ENCODE results near the gene MYO18A. TPM values are rescaled to one million over a fixed set of nuclear protein-coding genes. Genes with fewer than 3 reads are reported as not detected.

MYO18A gene
- total and polyA plus RNA-seq, 10 of the 15 experiments (the other 5 are each of a cell fraction or from before 2014, with no cell fraction given), result 2.9 to 66.0 (median 24.5) TPM

DNA sequence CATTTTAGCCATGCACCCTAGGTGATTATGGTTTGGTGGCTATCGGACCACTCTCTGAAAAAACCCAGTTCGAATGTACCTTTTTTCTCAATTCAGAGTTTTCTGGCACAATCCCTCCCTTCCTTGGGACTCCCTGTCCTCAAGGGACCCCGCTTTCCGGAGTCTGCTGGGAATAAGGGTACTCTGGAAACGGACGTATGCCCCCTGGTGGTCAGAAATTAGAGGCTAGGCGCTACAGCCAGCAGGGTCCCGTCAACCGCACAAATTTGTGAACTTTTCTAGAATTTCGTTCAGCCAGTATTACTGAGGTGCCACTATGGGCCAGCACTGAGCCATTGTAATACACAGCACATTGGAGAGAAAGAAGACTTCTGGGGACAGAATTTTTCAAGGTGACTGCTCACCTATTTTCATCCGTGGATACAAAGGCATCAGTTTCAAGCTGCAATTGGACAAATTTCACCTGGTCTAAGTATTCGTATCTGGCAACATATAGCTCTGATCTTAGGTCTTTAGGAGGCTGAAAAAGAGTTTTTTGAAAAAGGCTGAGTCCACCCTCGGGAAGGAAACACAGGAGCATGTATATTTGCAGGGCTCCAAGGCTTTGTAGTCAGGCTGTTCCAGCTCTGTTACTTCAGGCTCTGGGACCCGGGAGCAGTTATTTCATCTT lies 39.3 kb upstream of the MYO18A start (continued):
- TF ChIP-seq, protein P1, sequence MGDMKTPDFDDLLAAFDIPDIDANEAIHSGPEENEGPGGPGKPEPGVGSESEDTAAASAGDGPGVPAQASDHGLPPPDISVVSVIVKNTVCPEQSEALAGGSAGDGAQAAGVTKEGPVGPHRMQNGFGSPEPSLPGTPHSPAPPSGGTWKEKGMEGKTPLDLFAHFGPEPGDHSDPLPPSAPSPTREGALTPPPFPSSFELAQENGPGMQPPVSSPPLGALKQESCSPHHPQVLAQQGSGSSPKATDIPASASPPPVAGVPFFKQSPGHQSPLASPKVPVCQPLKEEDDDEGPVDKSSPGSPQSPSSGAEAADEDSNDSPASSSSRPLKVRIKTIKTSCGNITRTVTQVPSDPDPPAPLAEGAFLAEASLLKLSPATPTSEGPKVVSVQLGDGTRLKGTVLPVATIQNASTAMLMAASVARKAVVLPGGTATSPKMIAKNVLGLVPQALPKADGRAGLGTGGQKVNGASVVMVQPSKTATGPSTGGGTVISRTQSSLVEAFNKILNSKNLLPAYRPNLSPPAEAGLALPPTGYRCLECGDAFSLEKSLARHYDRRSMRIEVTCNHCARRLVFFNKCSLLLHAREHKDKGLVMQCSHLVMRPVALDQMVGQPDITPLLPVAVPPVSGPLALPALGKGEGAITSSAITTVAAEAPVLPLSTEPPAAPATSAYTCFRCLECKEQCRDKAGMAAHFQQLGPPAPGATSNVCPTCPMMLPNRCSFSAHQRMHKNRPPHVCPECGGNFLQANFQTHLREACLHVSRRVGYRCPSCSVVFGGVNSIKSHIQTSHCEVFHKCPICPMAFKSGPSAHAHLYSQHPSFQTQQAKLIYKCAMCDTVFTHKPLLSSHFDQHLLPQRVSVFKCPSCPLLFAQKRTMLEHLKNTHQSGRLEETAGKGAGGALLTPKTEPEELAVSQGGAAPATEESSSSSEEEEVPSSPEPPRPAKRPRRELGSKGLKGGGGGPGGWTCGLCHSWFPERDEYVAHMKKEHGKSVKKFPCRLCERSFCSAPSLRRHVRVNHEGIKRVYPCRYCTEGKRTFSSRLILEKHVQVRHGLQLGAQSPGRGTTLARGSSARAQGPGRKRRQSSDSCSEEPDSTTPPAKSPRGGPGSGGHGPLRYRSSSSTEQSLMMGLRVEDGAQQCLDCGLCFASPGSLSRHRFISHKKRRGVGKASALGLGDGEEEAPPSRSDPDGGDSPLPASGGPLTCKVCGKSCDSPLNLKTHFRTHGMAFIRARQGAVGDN (IDR thresholded peaks at IDR 0.05), result no peak
- TF ChIP-seq WRNIP1 (IDR thresholded peaks at IDR 0.05; ENCODE audit: borderline replicate concordance, low read depth, low read length), result no peak
- TF ChIP-seq RAD21 (IDR thresholded peaks at IDR 0.05; ENCODE audit: insufficient read depth, low read depth, low read length), result peak; percentile 54
- peak; percentile 57 to 68 for TF ChIP-seq IKZF2 (IDR thresholded peaks at IDR 0.05)
- no peak for TF ChIP-seq TAF1 (IDR thresholded peaks at IDR 0.05; ENCODE audit: borderline replicate concordance, low read depth, low read length)
- no peak for TF ChIP-seq YBX1 (IDR thresholded peaks at IDR 0.05)
- TF ChIP-seq, protein P2, sequence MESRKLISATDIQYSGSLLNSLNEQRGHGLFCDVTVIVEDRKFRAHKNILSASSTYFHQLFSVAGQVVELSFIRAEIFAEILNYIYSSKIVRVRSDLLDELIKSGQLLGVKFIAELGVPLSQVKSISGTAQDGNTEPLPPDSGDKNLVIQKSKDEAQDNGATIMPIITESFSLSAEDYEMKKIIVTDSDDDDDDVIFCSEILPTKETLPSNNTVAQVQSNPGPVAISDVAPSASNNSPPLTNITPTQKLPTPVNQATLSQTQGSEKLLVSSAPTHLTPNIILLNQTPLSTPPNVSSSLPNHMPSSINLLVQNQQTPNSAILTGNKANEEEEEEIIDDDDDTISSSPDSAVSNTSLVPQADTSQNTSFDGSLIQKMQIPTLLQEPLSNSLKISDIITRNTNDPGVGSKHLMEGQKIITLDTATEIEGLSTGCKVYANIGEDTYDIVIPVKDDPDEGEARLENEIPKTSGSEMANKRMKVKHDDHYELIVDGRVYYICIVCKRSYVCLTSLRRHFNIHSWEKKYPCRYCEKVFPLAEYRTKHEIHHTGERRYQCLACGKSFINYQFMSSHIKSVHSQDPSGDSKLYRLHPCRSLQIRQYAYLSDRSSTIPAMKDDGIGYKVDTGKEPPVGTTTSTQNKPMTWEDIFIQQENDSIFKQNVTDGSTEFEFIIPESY (IDR thresholded peaks at IDR 0.05), result no peak
- no peak for TF ChIP-seq CHD2 (IDR thresholded peaks at IDR 0.05; ENCODE audit: borderline replicate concordance, low read depth, low read length)
- no peak for TF ChIP-seq ETV6 (conservative IDR thresholded peaks at IDR 0.05 in 1 of 2, IDR thresholded peaks at IDR 0.05 in 1 of 2; ENCODE audit: borderline replicate concordance in 1 of 2, low read depth in 1 of 2)
- no peak for TF ChIP-seq HDAC6 (IDR thresholded peaks at IDR 0.05; ENCODE audit: unreplicated experiment)
- TF ChIP-seq CHD1 (IDR thresholded peaks at IDR 0.05; ENCODE audit: low read depth, low read length), result no peak
- no peak for TF ChIP-seq ZNF207 (IDR thresholded peaks at IDR 0.05; ENCODE audit: borderline replicate concordance)
- TF ChIP-seq MTA2 (IDR thresholded peaks at IDR 0.05; ENCODE audit: low read depth), result no peak
- TF ChIP-seq, protein P3, sequence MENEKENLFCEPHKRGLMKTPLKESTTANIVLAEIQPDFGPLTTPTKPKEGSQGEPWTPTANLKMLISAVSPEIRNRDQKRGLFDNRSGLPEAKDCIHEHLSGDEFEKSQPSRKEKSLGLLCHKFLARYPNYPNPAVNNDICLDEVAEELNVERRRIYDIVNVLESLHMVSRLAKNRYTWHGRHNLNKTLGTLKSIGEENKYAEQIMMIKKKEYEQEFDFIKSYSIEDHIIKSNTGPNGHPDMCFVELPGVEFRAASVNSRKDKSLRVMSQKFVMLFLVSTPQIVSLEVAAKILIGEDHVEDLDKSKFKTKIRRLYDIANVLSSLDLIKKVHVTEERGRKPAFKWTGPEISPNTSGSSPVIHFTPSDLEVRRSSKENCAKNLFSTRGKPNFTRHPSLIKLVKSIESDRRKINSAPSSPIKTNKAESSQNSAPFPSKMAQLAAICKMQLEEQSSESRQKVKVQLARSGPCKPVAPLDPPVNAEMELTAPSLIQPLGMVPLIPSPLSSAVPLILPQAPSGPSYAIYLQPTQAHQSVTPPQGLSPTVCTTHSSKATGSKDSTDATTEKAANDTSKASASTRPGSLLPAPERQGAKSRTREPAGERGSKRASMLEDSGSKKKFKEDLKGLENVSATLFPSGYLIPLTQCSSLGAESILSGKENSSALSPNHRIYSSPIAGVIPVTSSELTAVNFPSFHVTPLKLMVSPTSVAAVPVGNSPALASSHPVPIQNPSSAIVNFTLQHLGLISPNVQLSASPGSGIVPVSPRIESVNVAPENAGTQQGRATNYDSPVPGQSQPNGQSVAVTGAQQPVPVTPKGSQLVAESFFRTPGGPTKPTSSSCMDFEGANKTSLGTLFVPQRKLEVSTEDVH (IDR thresholded peaks at IDR 0.05; ENCODE audit: low read depth, partially characterized antibody), result no peak
- TF ChIP-seq, protein P4, sequence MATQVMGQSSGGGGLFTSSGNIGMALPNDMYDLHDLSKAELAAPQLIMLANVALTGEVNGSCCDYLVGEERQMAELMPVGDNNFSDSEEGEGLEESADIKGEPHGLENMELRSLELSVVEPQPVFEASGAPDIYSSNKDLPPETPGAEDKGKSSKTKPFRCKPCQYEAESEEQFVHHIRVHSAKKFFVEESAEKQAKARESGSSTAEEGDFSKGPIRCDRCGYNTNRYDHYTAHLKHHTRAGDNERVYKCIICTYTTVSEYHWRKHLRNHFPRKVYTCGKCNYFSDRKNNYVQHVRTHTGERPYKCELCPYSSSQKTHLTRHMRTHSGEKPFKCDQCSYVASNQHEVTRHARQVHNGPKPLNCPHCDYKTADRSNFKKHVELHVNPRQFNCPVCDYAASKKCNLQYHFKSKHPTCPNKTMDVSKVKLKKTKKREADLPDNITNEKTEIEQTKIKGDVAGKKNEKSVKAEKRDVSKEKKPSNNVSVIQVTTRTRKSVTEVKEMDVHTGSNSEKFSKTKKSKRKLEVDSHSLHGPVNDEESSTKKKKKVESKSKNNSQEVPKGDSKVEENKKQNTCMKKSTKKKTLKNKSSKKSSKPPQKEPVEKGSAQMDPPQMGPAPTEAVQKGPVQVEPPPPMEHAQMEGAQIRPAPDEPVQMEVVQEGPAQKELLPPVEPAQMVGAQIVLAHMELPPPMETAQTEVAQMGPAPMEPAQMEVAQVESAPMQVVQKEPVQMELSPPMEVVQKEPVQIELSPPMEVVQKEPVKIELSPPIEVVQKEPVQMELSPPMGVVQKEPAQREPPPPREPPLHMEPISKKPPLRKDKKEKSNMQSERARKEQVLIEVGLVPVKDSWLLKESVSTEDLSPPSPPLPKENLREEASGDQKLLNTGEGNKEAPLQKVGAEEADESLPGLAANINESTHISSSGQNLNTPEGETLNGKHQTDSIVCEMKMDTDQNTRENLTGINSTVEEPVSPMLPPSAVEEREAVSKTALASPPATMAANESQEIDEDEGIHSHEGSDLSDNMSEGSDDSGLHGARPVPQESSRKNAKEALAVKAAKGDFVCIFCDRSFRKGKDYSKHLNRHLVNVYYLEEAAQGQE (IDR thresholded peaks at IDR 0.05; ENCODE audit: low read depth, low read length), result no peak
- TF ChIP-seq NFIC (IDR thresholded peaks at IDR 0.05; ENCODE audit: low read depth, low read length), result no peak
- TF ChIP-seq BACH1 (IDR thresholded peaks at IDR 0.05; ENCODE audit: borderline replicate concordance), result no peak
- TF ChIP-seq SMARCA5 (IDR thresholded peaks at IDR 0.05), result peak; percentile 73; the same call in 1 of the 2 replicates

All from GM12878 (cell line).